WTC11 (cell line): Measurements from ENCODE around the gene CTBP1. TPM values are rescaled to one million over a fixed set of nuclear protein-coding genes. Genes with fewer than 3 reads are reported as not detected.
A peak's percentile ranks its signal among the peaks of the same experiment; 100 is the strongest.

Experiments used
- ATAC-seq: fragments of 200-7000 bp; cut with Tn5 transposase; 2 replicates; pipeline ENCODE4 v1.10.0; 2021; ENCODE audit warnings: mild to moderate bottlenecking, moderate library complexity
- CTCF ChIA-PET: fragments of 300-600 bp; sonication (Branson Sonifier 250); formaldehyde crosslinking; loops from one replicate; lab custom pipeline; 2021; ENCODE audit warnings: antibody characterized with exemption; lab: Charles Lee
- POLR2A ChIA-PET: fragments of 350-600 bp; sonication (Branson Sonifier 250); formaldehyde crosslinking; loops from one replicate; lab custom pipeline; 2021; ENCODE audit warnings: antibody characterized with exemption; lab: Charles Lee
- DNase-seq: peaks from one replicate; pipeline ENCODE4 v3.0.0; 2021; ENCODE audit warnings: low spot score
- H3K27ac Mint-ChIP-seq: 2 replicates; pipeline ENCODE4 v1.8.0; 2021; ENCODE audit warnings: mixed read lengths
- H3K27me3 Mint-ChIP-seq: 2 replicates; pipeline ENCODE4 v1.8.0; 2021; ENCODE audit warnings: low read depth, mild to moderate bottlenecking, moderate library complexity, mixed read lengths
- H3K36me3 Mint-ChIP-seq: 2 replicates; pipeline ENCODE4 v1.8.0; 2021; ENCODE audit warnings: mixed read lengths
- H3K4me1 Mint-ChIP-seq: 2 replicates; pipeline ENCODE4 v1.8.0; 2022; ENCODE audit warnings: mixed read lengths
- H3K4me3 Mint-ChIP-seq: 2 replicates; pipeline ENCODE4 v1.8.0; 2021; ENCODE audit warnings: mild to moderate bottlenecking, moderate library complexity, mixed read lengths
- H3K9me3 Mint-ChIP-seq: 2 replicates; pipeline ENCODE4 v1.8.0; 2021; ENCODE audit warnings: mixed read lengths
- CBFB ChIP-seq: sonication (generic); formaldehyde crosslinking; IDR thresholded peaks from 2 replicates; pipeline ENCODE4 v1.8.1; 2022; ENCODE audit warnings: mild to moderate bottlenecking, low read depth, missing genetic modification reagents
- E2F1 ChIP-seq: sonication (generic); formaldehyde crosslinking; IDR thresholded peaks from 2 replicates; pipeline ENCODE4 v1.8.0; 2022; ENCODE audit warnings: mild to moderate bottlenecking, missing genetic modification reagents
- E2F4 ChIP-seq: sonication (generic); formaldehyde crosslinking; IDR thresholded peaks from 2 replicates; pipeline ENCODE4 v1.8.1; 2022; ENCODE audit warnings: low read depth, mild to moderate bottlenecking, moderate library complexity, missing genetic modification reagents, borderline replicate concordance
- EMX1 ChIP-seq: fragments of 250-450 bp; sonication (Bioruptor Pico); IDR thresholded peaks from 2 replicates; pipeline ENCODE4 v1.8.0; 2021; ENCODE audit warnings: mild to moderate bottlenecking
- FOXJ3 ChIP-seq: sonication (generic); formaldehyde crosslinking; IDR thresholded peaks from 2 replicates; pipeline ENCODE4 v1.9.0; 2021; ENCODE audit warnings: missing genetic modification reagents, mild to moderate bottlenecking, borderline replicate concordance
- FOXP1 ChIP-seq: sonication (generic); formaldehyde crosslinking; IDR thresholded peaks from 2 replicates; pipeline ENCODE4 v1.8.0; 2022; ENCODE audit warnings: missing genetic modification reagents, mild to moderate bottlenecking, moderate library complexity, borderline replicate concordance
- GABPB1 ChIP-seq: sonication (generic); formaldehyde crosslinking; IDR thresholded peaks from 2 replicates; pipeline ENCODE4 v1.8.1; 2023; ENCODE audit warnings: mild to moderate bottlenecking, missing genetic modification reagents
- IRF2 ChIP-seq: sonication (generic); formaldehyde crosslinking; IDR thresholded peaks from 2 replicates; pipeline ENCODE4 v1.8.0; 2022; ENCODE audit warnings: low read depth, missing genetic modification reagents, borderline replicate concordance
- JUN ChIP-seq: sonication (generic); formaldehyde crosslinking; IDR thresholded peaks from 2 replicates; pipeline ENCODE4 v1.8.0; 2023; ENCODE audit warnings: mild to moderate bottlenecking, missing genetic modification reagents
- KAT7 ChIP-seq: sonication (generic); formaldehyde crosslinking; IDR thresholded peaks from 2 replicates; pipeline ENCODE4 v1.8.1; 2023; ENCODE audit warnings: missing genetic modification reagents, mild to moderate bottlenecking, borderline replicate concordance
- NFATC4 ChIP-seq: fragments of 250-450 bp; sonication (Bioruptor Pico); IDR thresholded peaks from 2 replicates; pipeline ENCODE4 v1.9.0; 2021; ENCODE audit warnings: mild to moderate bottlenecking
- NR1H2 ChIP-seq: sonication (generic); formaldehyde crosslinking; IDR thresholded peaks from 2 replicates; pipeline ENCODE4 v1.9.0; 2021; ENCODE audit warnings: mild to moderate bottlenecking, moderate library complexity, missing genetic modification reagents
- OVOL2 ChIP-seq: fragments of 250-450 bp; sonication (Bioruptor Pico); IDR thresholded peaks from 2 replicates; pipeline ENCODE4 v1.9.0; 2021; ENCODE audit warnings: mild to moderate bottlenecking, borderline replicate concordance
- PREB ChIP-seq: sonication (generic); formaldehyde crosslinking; IDR thresholded peaks from 2 replicates; pipeline ENCODE4 v1.8.1; 2022; ENCODE audit warnings: mild to moderate bottlenecking, missing genetic modification reagents, moderate library complexity, borderline replicate concordance
- RELA ChIP-seq: sonication (generic); formaldehyde crosslinking; IDR thresholded peaks from 2 replicates; pipeline ENCODE4 v1.8.1; 2022; ENCODE audit warnings: missing genetic modification reagents, mild to moderate bottlenecking, borderline replicate concordance
- TCF7 ChIP-seq: sonication (generic); formaldehyde crosslinking; IDR thresholded peaks from 2 replicates; pipeline ENCODE4 v1.8.0; 2022; ENCODE audit warnings: mild to moderate bottlenecking, low read depth, missing genetic modification reagents, moderate library complexity
- TEAD4 ChIP-seq: sonication (generic); formaldehyde crosslinking; IDR thresholded peaks from 2 replicates; pipeline ENCODE4 v1.8.0; 2022; ENCODE audit warnings: mild to moderate bottlenecking, missing genetic modification reagents
- ZNF263 ChIP-seq: sonication (generic); formaldehyde crosslinking; IDR thresholded peaks from 2 replicates; pipeline ENCODE4 v1.8.1; 2022; ENCODE audit warnings: low read depth, mild to moderate bottlenecking, moderate library complexity, missing genetic modification reagents
- ZNF281 ChIP-seq: sonication (generic); formaldehyde crosslinking; IDR thresholded peaks from 2 replicates; pipeline ENCODE4 v1.8.0; 2023; ENCODE audit warnings: mild to moderate bottlenecking, missing genetic modification reagents
- ZNF317 ChIP-seq: sonication (generic); formaldehyde crosslinking; IDR thresholded peaks from 2 replicates; pipeline ENCODE4 v1.8.1; 2023; ENCODE audit warnings: low read depth, mild to moderate bottlenecking, moderate library complexity, missing genetic modification reagents, borderline replicate concordance
- ZNF512 ChIP-seq: sonication (generic); formaldehyde crosslinking; IDR thresholded peaks from 2 replicates; pipeline ENCODE4 v1.8.1; 2022; ENCODE audit warnings: missing genetic modification reagents, borderline replicate concordance
- ZNF671 ChIP-seq: fragments of 250-450 bp; sonication (Bioruptor Pico); IDR thresholded peaks from 2 replicates; pipeline ENCODE4 v1.8.0; 2021; ENCODE audit warnings: mild to moderate bottlenecking
- total RNA-seq: library from RNA; stranded (reverse); gene quantifications from 3 replicates; pipeline ENCODE4 v1.2.3, GENCODE V29; 2021

Gene CTBP1
- total RNA-seq, 1 experiment from 2014 or later: 143 TPM

GRCh38 chr4:1234309-1234695 lies 14.6 kb downstream of the CTBP1 start:
- no peak overlapping the region for H3K4me3 Mint-ChIP-seq
- no peaks in the 10 kb centered on the region for H3K4me1 Mint-ChIP-seq
- H3K36me3 Mint-ChIP-seq: peaks cover 37% of the 10 kb centered on the region
- CTCF ChIA-PET: no interaction called here
- no peaks in the 10 kb centered on the region for H3K27me3 Mint-ChIP-seq
- no peaks in the 10 kb centered on the region for H3K9me3 Mint-ChIP-seq
- DNase-seq: no peak
- H3K27ac Mint-ChIP-seq: no peak overlapping the region
- ATAC-seq: no peak
- no peak for TF ChIP-seq GABPB1
- no peak for TF ChIP-seq EMX1
- TF ChIP-seq TCF7 (CRISPR knock-in tag): no peak
- TF ChIP-seq CBFB: no peak
- no peak for TF ChIP-seq TEAD4
- TF ChIP-seq ZNF671 (CRISPR knock-in tag): no peak
- no peak for TF ChIP-seq IRF2 (CRISPR knock-in tag)
- no peak for TF ChIP-seq KAT7 (CRISPR knock-in tag)
- TF ChIP-seq FOXJ3 (CRISPR knock-in tag): no peak
- TF ChIP-seq ZNF263 (CRISPR knock-in tag): no peak
- no peak for TF ChIP-seq NR1H2 (CRISPR knock-in tag)
- TF ChIP-seq PREB (CRISPR knock-in tag): no peak
- TF ChIP-seq FOXP1 (CRISPR knock-in tag): no peak
- no peak for TF ChIP-seq ZNF512 (CRISPR knock-in tag)
- POLR2A ChIA-PET: no interaction called here

- CTCF ChIA-PET: no interaction called here
- peak overlapping the region; percentile 76; the same call in 1 of the 2 replicates for H3K27ac Mint-ChIP-seq
- H3K9me3 Mint-ChIP-seq: no peaks in the 10 kb centered on the region
- TF ChIP-seq E2F4 (CRISPR knock-in tag): no peak
- TF ChIP-seq NFATC4 (CRISPR knock-in tag): no peak
- TF ChIP-seq E2F1 (CRISPR knock-in tag): no peak
- TF ChIP-seq RELA (CRISPR knock-in tag): no peak
- TF ChIP-seq ZNF317 (CRISPR knock-in tag): no peak
- no peak for TF ChIP-seq JUN (CRISPR knock-in tag)
- TF ChIP-seq ZNF281 (CRISPR knock-in tag): no peak
- TF ChIP-seq PREB (CRISPR knock-in tag): no peak
- no peak for TF ChIP-seq OVOL2 (CRISPR knock-in tag)
Observed at GRCh38 chr4:1233641-1234308, 15.2 kb downstream of the CTBP1 start.

More at GRCh38 chr4:1233641-1234308, 15.2 kb downstream of the CTBP1 start:
- ATAC-seq (no peak), DNase-seq (no peak)
- H3K36me3 Mint-ChIP-seq: peaks cover 37% of the 10 kb centered on the region
- POLR2A ChIA-PET: no interaction called here
- no peaks in the 10 kb centered on the region for H3K27me3 Mint-ChIP-seq
- no peak overlapping the region for H3K4me3 Mint-ChIP-seq
- H3K4me1 Mint-ChIP-seq: no peaks in the 10 kb centered on the region
